Smooth muscle cell (in vitro differentiated cells): ENCODE data around the gene CDC42BPB. TPM values are rescaled to one million over a fixed set of nuclear protein-coding genes. Genes with fewer than 3 reads are reported as not detected.

ENCODE experiments used
- DNase-seq: peaks from one replicate; lab custom pipeline; 2025; ENCODE audit not compliant: unreplicated experiment; lab: John Stamatoyannopoulos, UW
- H2AFZ ChIP-seq: fragments of 200-600 bp; sonication (generic); 2 replicates; pipeline ENCODE4 v1.6.0; 2016; ENCODE audit warnings: antibody characterized with exemption, low read depth, mild to moderate bottlenecking
- H3F3A ChIP-seq: fragments of 200-600 bp; sonication (generic); 2 replicates; pipeline ENCODE4 v1.6.0; 2017; ENCODE audit warnings: antibody characterized with exemption, low read depth
- H3K27ac ChIP-seq: fragments of 200-600 bp; sonication (generic); 2 replicates; pipeline ENCODE4 v1.5.1; 2016; ENCODE audit warnings: low read depth, mild to moderate bottlenecking
- H3K27me3 ChIP-seq: fragments of 200-600 bp; sonication (generic); 2 replicates; pipeline ENCODE4 v1.6.1; 2016; ENCODE audit warnings: low read depth, mild to moderate bottlenecking
- H3K36me3 ChIP-seq: fragments of 200-600 bp; sonication (generic); 2 replicates; pipeline ENCODE4 v1.5.1; 2016; ENCODE audit warnings: low read depth
- H3K4me1 ChIP-seq: fragments of 200-600 bp; sonication (generic); 2 replicates; pipeline ENCODE4 v1.5.1; 2016; ENCODE audit warnings: low read depth
- H3K4me2 ChIP-seq: fragments of 200-600 bp; sonication (generic); 2 replicates; pipeline ENCODE4 v1.6.0; 2016; ENCODE audit warnings: mild to moderate bottlenecking
- H3K4me3 ChIP-seq: fragments of 200-600 bp; sonication (generic); 2 replicates; pipeline ENCODE4 v1.5.1; 2016; ENCODE audit warnings: mild to moderate bottlenecking
- H3K79me2 ChIP-seq: fragments of 200-600 bp; sonication (generic); 2 replicates; pipeline ENCODE4 v1.6.0; 2016; ENCODE audit warnings: low read depth, mild to moderate bottlenecking
- H3K9ac ChIP-seq: fragments of 200-600 bp; sonication (generic); 2 replicates; pipeline ENCODE4 v1.6.0; 2016; ENCODE audit warnings: low read depth
- H3K9me3 ChIP-seq: fragments of 200-600 bp; sonication (generic); replicated peaks from 2 replicates; pipeline ENCODE4 v1.5.1; 2016; ENCODE audit warnings: low read depth
- H4K20me1 ChIP-seq: fragments of 200-600 bp; sonication (generic); 2 replicates; pipeline ENCODE4 v1.6.0; 2016; ENCODE audit warnings: low read depth
- CTCF ChIP-seq: fragments of 200-600 bp; sonication (generic); IDR thresholded peaks from 2 replicates; pipeline ENCODE4 v1.5.1; 2017; ENCODE audit warnings: borderline replicate concordance, mild to moderate bottlenecking, antibody characterized with exemption; ENCODE audit not compliant: insufficient read depth, poor library complexity, severe bottlenecking
- WGBS: methylation state at CpG from one replicate; pipeline ENCODE4 v1.1.7; 2016; ENCODE audit warnings: low lambda C conversion rate; 5-methylcytosine and 5-hydroxymethylcytosine counted together
- polyA plus RNA-seq: library from polyadenylated mRNA; unstranded; fragments of >200 nt; fragmentation: Nextera tagmentation; extraction: Ambion mirVana; gene quantifications from 2 replicates; pipeline ENCODE4 v1.2.1, GENCODE V29; 2016
- total RNA-seq: library from RNA; depleted of rRNA; stranded (reverse); fragments of >200 nt; gene quantifications from 2 replicates; pipeline ENCODE4 v1.2.3, GENCODE V29; 2014

Gene CDC42BPB
- total and polyA plus RNA-seq, 2 experiments from 2014 or later: 11.3 to 71.2 TPM

- no peak overlapping the region for H3K4me3 ChIP-seq
- peak overlapping the region; percentile 96 for H3K27ac ChIP-seq
- no peak for DNase-seq
These were observed 35.2 kb downstream of the CDC42BPB start for GRCh38 chr14:103022002-103022684.

GRCh38 chr14:103021684-103022001 is 35.7 kb downstream of the CDC42BPB start:
- Histone ChIP-seq H3K79me2 (peaks cover 94% of the 10 kb centered on the region), H3K27me3 (no peaks in the 10 kb centered on the region), H3K9ac (no peak overlapping the region), H3K4me1 (peaks cover 22% of the 10 kb centered on the region), H2AFZ (no peak overlapping the region), H3K9me3 (no peaks in the 10 kb centered on the region), H3K4me2 (no peak overlapping the region), H3K27ac (peak overlapping the region; percentile 96), H3K4me3 (no peak overlapping the region), H3K36me3 (no peaks in the 10 kb centered on the region), H3F3A (peaks cover 27% of the 10 kb centered on the region), H4K20me1 (peaks cover 65% of the 10 kb centered on the region)
- WGBS: 90% methylated on average over 11 of the region's 11 CpGs
- DNase-seq: no peak
- TF ChIP-seq CTCF: no peak

More at GRCh38 chr14:103022002-103022684, 35.2 kb downstream of the CDC42BPB start:
- H3K9ac ChIP-seq: no peak overlapping the region
- H3K4me1 ChIP-seq: peaks cover 22% of the 10 kb centered on the region
- 73% methylated on average over 12 of the region's 12 CpGs for WGBS
- no peaks in the 10 kb centered on the region for H3K9me3 ChIP-seq
- peaks cover 27% of the 10 kb centered on the region for H3F3A ChIP-seq
- no peak overlapping the region for H3K4me2 ChIP-seq
- no peaks in the 10 kb centered on the region for H3K36me3 ChIP-seq
- H3K79me2 ChIP-seq: peaks cover 94% of the 10 kb centered on the region
- no peak for TF ChIP-seq CTCF
- no peak overlapping the region for H2AFZ ChIP-seq
- no peaks in the 10 kb centered on the region for H3K27me3 ChIP-seq
- peaks cover 64% of the 10 kb centered on the region for H4K20me1 ChIP-seq

DNA sequence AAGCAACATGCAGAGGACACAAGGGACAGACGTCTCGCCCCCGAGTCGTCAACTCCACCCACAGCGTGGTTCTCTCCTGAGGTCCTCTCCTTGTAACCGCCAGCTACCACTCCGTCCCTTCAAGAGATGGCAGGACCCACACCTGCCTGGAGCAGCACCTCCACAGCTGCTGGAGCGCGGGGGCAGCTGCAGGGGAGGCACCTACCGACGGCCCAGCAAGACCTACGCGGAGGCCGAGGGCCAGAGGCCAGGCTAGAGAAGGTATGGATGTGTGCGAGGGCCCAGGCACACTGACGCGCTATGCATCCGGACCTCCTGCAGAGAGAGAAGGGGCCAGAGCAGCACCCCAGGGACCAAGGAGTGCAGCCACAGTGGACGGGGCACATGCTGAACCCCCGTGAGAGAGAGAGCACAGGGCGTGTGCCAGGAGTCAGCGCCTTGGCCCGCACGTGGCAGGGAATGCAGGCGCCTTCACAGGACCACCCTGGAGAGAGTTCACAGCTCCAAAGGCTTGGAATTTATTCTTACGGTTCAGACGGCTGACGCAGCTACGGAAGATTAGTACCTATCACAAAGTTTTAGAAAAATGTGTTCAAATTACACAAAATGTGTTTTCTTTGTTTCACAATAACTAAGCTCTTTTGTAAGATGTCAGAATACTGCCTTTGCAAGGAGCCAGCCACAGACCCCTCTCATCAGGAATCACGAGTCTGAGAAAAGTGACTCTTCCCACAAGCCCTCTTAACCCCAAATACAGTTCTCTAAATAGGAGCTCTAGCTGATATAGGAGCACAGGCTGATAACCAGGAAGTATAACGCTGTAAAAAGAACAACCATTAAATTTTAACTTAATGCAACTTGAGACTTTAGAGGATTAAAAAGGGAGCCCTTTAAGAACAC is 36.8 kb downstream of the CDC42BPB start:
- H3K4me3 ChIP-seq: no peak overlapping the region
- no peaks in the 10 kb centered on the region for H3K9me3 ChIP-seq
- H3K36me3 ChIP-seq: no peaks in the 10 kb centered on the region
- no peak overlapping the region for H3K9ac ChIP-seq
- peaks cover 76% of the 10 kb centered on the region for H4K20me1 ChIP-seq
- H2AFZ ChIP-seq: no peak overlapping the region
- no peaks in the 10 kb centered on the region for H3K27me3 ChIP-seq
- DNase-seq: no peak
- no peak overlapping the region for H3K27ac ChIP-seq
- WGBS: 94% methylated on average over 31 of the region's 31 CpGs
- no peak for TF ChIP-seq CTCF
- no peak overlapping the region for H3K4me2 ChIP-seq
- peaks cover 25% of the 10 kb centered on the region for H3K4me1 ChIP-seq
- peaks cover 93% of the 10 kb centered on the region for H3K79me2 ChIP-seq
- H3F3A ChIP-seq: peaks cover 27% of the 10 kb centered on the region
